NB4 (cell line): Measurements from ENCODE around the gene MUCL3.

ENCODE experiments used
- CTCF ChIP-seq: IDR thresholded peaks from one replicate; pipeline ENCODE4 v1.5.1; 2012; ENCODE audit warnings: low read depth, low read length
- MAX ChIP-seq: IDR thresholded peaks from 2 replicates; pipeline ENCODE4 v1.6.1; 2011; ENCODE audit warnings: low read depth, low read length
- MYC ChIP-seq: IDR thresholded peaks from 2 replicates; pipeline ENCODE4 v1.6.1; 2011; ENCODE audit warnings: low read depth, low read length
- POLR2A ChIP-seq: IDR thresholded peaks from 2 replicates; pipeline ENCODE4 v1.6.1; 2011; ENCODE audit warnings: mild to moderate bottlenecking; ENCODE audit not compliant: insufficient read length; ENCODE audit errors: extremely low read depth

GRCh38 chr6:30979141-30979540 is 38.4 kb downstream of the MUCL3 start:
- TF ChIP-seq CTCF (no peak), POLR2A (no peak), MYC (no peak), MAX (no peak)
